ENCODE data around the gene KRTAP10-3.

- TF ChIP-seq CTCF (IDR thresholded peaks at IDR 0.05) (no peak), POLR2A (IDR thresholded peaks at IDR 0.05) (no peak)
Observed at GRCh38 chr21:44564886-44565598, 6.4 kb upstream of the KRTAP10-3 start.

All from body of pancreas (tissue), 4 donors.